SU-DHL-6 (cell line): Measurements from ENCODE around the gene BHMT.

Experiments
- H2AFZ ChIP-seq: fragments of 200-600 bp; sonication (generic); 2 replicates; pipeline ENCODE4 v1.6.1; 2014; ENCODE audit warnings: low read depth, mild to moderate bottlenecking, moderate library complexity, mixed read lengths, antibody characterized with exemption, low read length; ENCODE audit not compliant: severe bottlenecking
- H3F3A ChIP-seq: fragments of 200-600 bp; shearing (Covaris generic); 2 replicates; pipeline ENCODE4 v1.6.0; 2016; ENCODE audit warnings: antibody characterized with exemption, mild to moderate bottlenecking; ENCODE audit not compliant: insufficient read depth
- H3K27ac ChIP-seq: fragments of 200-600 bp; sonication (generic); 2 replicates; pipeline ENCODE4 v1.5.1; 2016; ENCODE audit warnings: low read depth, mild to moderate bottlenecking, low read length, moderate library complexity, mixed read lengths
- H3K27me3 ChIP-seq: fragments of 200-600 bp; sonication (generic), shearing (Covaris generic); 2 replicates; pipeline ENCODE4 v1.6.0; 2014; ENCODE audit warnings: mild to moderate bottlenecking, low read length
- H3K36me3 ChIP-seq: fragments of 200-600 bp; sonication (generic); 2 replicates; pipeline ENCODE4 v1.6.1; 2014; ENCODE audit warnings: mild to moderate bottlenecking, low read length, mixed read lengths
- H3K4me2 ChIP-seq: fragments of 300-600, 200-600 bp; shearing (Covaris generic), sonication (generic); 2 replicates; pipeline ENCODE4 v1.6.0; 2014; ENCODE audit warnings: low read length, low read depth, mild to moderate bottlenecking; ENCODE audit not compliant: poor library complexity, severe bottlenecking
- H3K4me3 ChIP-seq: fragments of 200-600 bp; sonication (generic); 2 replicates; pipeline ENCODE4 v1.5.1; 2014; ENCODE audit warnings: antibody characterized with exemption, low read length, mild to moderate bottlenecking, mixed read lengths; ENCODE audit not compliant: insufficient read depth, poor library complexity, severe bottlenecking
- H3K79me2 ChIP-seq: fragments of 200-600 bp; sonication (generic); 2 replicates; pipeline ENCODE4 v1.6.1; 2014; ENCODE audit warnings: mild to moderate bottlenecking, low read length, moderate library complexity; ENCODE audit not compliant: insufficient read depth
- H3K9ac ChIP-seq: fragments of 200-600 bp; sonication (generic); 2 replicates; pipeline ENCODE4 v1.7.0; 2014; ENCODE audit warnings: mild to moderate bottlenecking, low read length
- H3K9me2 ChIP-seq: fragments of 200-600 bp; sonication (generic); replicated peaks from 2 replicates; pipeline ENCODE4 v1.6.1; 2014; ENCODE audit warnings: low read length; ENCODE audit not compliant: insufficient read depth
- H3K9me3 ChIP-seq: fragments of 200-600 bp; sonication (generic); 2 replicates; pipeline ENCODE4 v1.6.1; 2014; ENCODE audit warnings: low read length, mixed read lengths; ENCODE audit not compliant: insufficient read depth
- H4K20me1 ChIP-seq: fragments of 200-600 bp; sonication (generic); 2 replicates; pipeline ENCODE4 v1.6.1; 2014; ENCODE audit warnings: low read depth, mild to moderate bottlenecking, antibody characterized with exemption, low read length, moderate library complexity, mixed read lengths
- CTCF ChIP-seq: fragments of 200-600 bp; sonication (generic); IDR thresholded peaks from one replicate; pipeline ENCODE4 v1.5.1; 2017; ENCODE audit warnings: antibody characterized with exemption, mild to moderate bottlenecking, low read length, moderate library complexity; ENCODE audit not compliant: insufficient read depth, poor library complexity, severe bottlenecking
- EZH2phosphoT487 ChIP-seq: fragments of 200-600 bp; sonication (generic), shearing (Covaris generic); conservative IDR thresholded peaks from 2 replicates; pipeline ENCODE4 v1.6.1; 2018; ENCODE audit warnings: mild to moderate bottlenecking, antibody characterized with exemption, low read length, moderate library complexity, mixed read lengths

BHMT gene

GRCh38 chr5:79070350-79070667 is 41.3 kb upstream of the BHMT start:
- no peaks in the 10 kb centered on the region for H3K27me3 ChIP-seq
- H3K9ac ChIP-seq = no peak overlapping the region
- H2AFZ ChIP-seq = no peak overlapping the region
- TF ChIP-seq CTCF = no peak
- no peak for TF ChIP-seq EZH2phosphoT487
- H3K79me2 ChIP-seq = no peaks in the 10 kb centered on the region
- H3K27ac ChIP-seq = no peak overlapping the region
- no peaks in the 10 kb centered on the region for H4K20me1 ChIP-seq
- no peaks in the 10 kb centered on the region for H3F3A ChIP-seq
- no peak overlapping the region for H3K4me3 ChIP-seq
- no peak overlapping the region for H3K4me2 ChIP-seq
- H3K9me2 ChIP-seq = no peaks in the 10 kb centered on the region
- no peaks in the 10 kb centered on the region for H3K9me3 ChIP-seq
- no peaks in the 10 kb centered on the region for H3K36me3 ChIP-seq

GRCh38 chr5:79074641-79075040 is 37.0 kb upstream of the BHMT start:
- Histone ChIP-seq H3K79me2 (no peaks in the 10 kb centered on the region), H3K9ac (no peak overlapping the region), H3K36me3 (no peaks in the 10 kb centered on the region), H3K27ac (no peak overlapping the region), H3F3A (no peaks in the 10 kb centered on the region), H2AFZ (no peak overlapping the region), H3K9me3 (no peaks in the 10 kb centered on the region), H4K20me1 (no peaks in the 10 kb centered on the region), H3K4me3 (no peak overlapping the region), H3K4me2 (no peak overlapping the region), H3K9me2 (no peaks in the 10 kb centered on the region), H3K27me3 (no peaks in the 10 kb centered on the region)
- TF ChIP-seq EZH2phosphoT487 (no peak), CTCF (no peak)

- Histone ChIP-seq H3F3A (no peaks in the 10 kb centered on the region), H3K27me3 (no peaks in the 10 kb centered on the region), H3K9me2 (no peaks in the 10 kb centered on the region), H3K27ac (no peak overlapping the region), H4K20me1 (no peaks in the 10 kb centered on the region), H3K4me3 (no peak overlapping the region), H3K9ac (no peak overlapping the region), H3K9me3 (no peaks in the 10 kb centered on the region), H3K79me2 (no peaks in the 10 kb centered on the region), H2AFZ (no peak overlapping the region), H3K36me3 (no peaks in the 10 kb centered on the region), H3K4me2 (no peak overlapping the region)
- no peak for TF ChIP-seq EZH2phosphoT487
- no peak for TF ChIP-seq CTCF
Measured at GRCh38 chr5:79075646-79076426, 35.8 kb upstream of the BHMT start.
